HG02642 (cell line): Measurements from ENCODE around the gene CPSF4L.
A peak's percentile ranks its signal among the peaks of the same experiment; 100 is the strongest.
"Not testable (repeated sequence)": the region's sequence is repeated elsewhere in the genome, so short reads cannot be mapped to it uniquely, and the experiment has no call there.

ENCODE experiments used
- ATAC-seq: cut with Tn5 transposase; IDR thresholded peaks from one replicate; pipeline ENCODE4 v1.9.1; 2021; ENCODE audit warnings: mild to moderate bottlenecking; ENCODE audit not compliant: unreplicated experiment, poor library complexity

The CPSF4L gene

GRCh38 chr17:73271072-73271471 lies 9.4 kb upstream of the CPSF4L start:
- peak; percentile 96 for ATAC-seq

- ATAC-seq = no peak
Measured at GRCh38 chr17:73269791-73270190, 8.1 kb upstream of the CPSF4L start.

- ATAC-seq = no peak
Measured at GRCh38 chr17:73269329-73269615, 7.6 kb upstream of the CPSF4L start.

GRCh38 chr17:73268582-73269328 lies 7.1 kb upstream of the CPSF4L start:
- no peak for ATAC-seq

- no peak for ATAC-seq
Measured at GRCh38 chr17:73267648-73268537, 6.2 kb upstream of the CPSF4L start.

GRCh38 chr17:73266796-73267195 lies 5.1 kb upstream of the CPSF4L start:
- ATAC-seq = no peak

GRCh38 chr17:73265646-73266640 lies 4.3 kb upstream of the CPSF4L start:
- no peak for ATAC-seq

- not testable (repeated sequence) for ATAC-seq
Measured at GRCh38 chr17:73264448-73264847, 2.8 kb upstream of the CPSF4L start.

- no peak for ATAC-seq
Measured at GRCh38 chr17:73262676-73263642, 1.3 kb upstream of the CPSF4L start.

- no peak for ATAC-seq
Measured at GRCh38 chr17:73261952-73262675, 434 bp upstream of the CPSF4L start.

GRCh38 chr17:73257516-73257915 lies 4.2 kb downstream of the CPSF4L start:
- ATAC-seq = no peak

GRCh38 chr17:73256220-73256619 lies 5.5 kb downstream of the CPSF4L start:
- ATAC-seq = no peak

- ATAC-seq = peak; percentile 70
Measured at GRCh38 chr17:73255671-73256181, 6.0 kb downstream of the CPSF4L start.

- no peak for ATAC-seq
Measured at GRCh38 chr17:73251871-73252270, 9.8 kb downstream of the CPSF4L start.

- no peak for ATAC-seq
Measured at GRCh38 chr17:73250851-73251640, 10.6 kb downstream of the CPSF4L start.

GRCh38 chr17:73249700-73250099 lies 12.0 kb downstream of the CPSF4L start:
- no peak for ATAC-seq

GRCh38 chr17:73248532-73248931 lies 13.1 kb downstream of the CPSF4L start:
- ATAC-seq = no peak

- no peak for ATAC-seq
Measured at GRCh38 chr17:73247726-73248125, 14.0 kb downstream of the CPSF4L start.
